ENCODE results near the gene REXO5. TPM values are rescaled to one million over a fixed set of nuclear protein-coding genes. Genes with fewer than 3 reads are reported as not detected.
A peak's percentile ranks its signal among the peaks of the same experiment; 100 is the strongest.
"Not testable (repeated sequence)": the region's sequence is repeated elsewhere in the genome, so short reads cannot be mapped to it uniquely, and the experiment has no call there.

The REXO5 gene
- total and polyA plus RNA-seq, 9 donors = 0.73 to 7.6 (median 3.5) TPM

- WGBS, 3 donors = 6 to 8% (median 7%) methylated on average over 10 of the region's 10 CpGs
- TF ChIP-seq EP300 (IDR thresholded peaks at IDR 0.05) (no peak), CTCF (IDR thresholded peaks at IDR 0.05) (no peak), POLR2A (IDR thresholded peaks at IDR 0.05) (no peak)
- no peaks in the 10 kb centered on the region for H3K36me3 ChIP-seq
- peak within 1 kb of the TSS in 1 of 2 donors; percentile 66 for H3K27ac ChIP-seq
- H3K4me1 ChIP-seq (ENCODE audit: insufficient read depth) = peaks cover 5% of the 10 kb centered on the region
- no peaks in the 10 kb centered on the region for H3K9me3 ChIP-seq
- peak within 1 kb of the TSS; percentile 12 for H3K4me3 ChIP-seq
- no peaks in the 10 kb centered on the region for H3K27me3 ChIP-seq
- DNase-seq = peak in 4 of 5 donors; percentile 37 to 66 (median 44)
- intact Hi-C loops (cut with DNase I) = no loop called here
Observed at GRCh38 chr16:20763461-20764232, 42.7 kb upstream of the REXO5 start, which contains the start of gene ACSM3. ACSM3 (plus strand) TSS chr16:20764014; CDS start chr16:20770035, 6,021 bp downstream.

- intact Hi-C loops (cut with DNase I); DNase-seq: not testable (repeated sequence)
- 68 to 92% (median 88%) methylated on average over 1 of the region's 1 CpG for WGBS, 3 donors
Observed at GRCh38 chr16:20764448-20764847, 41.9 kb upstream of the REXO5 start.

GRCh38 chr16:20765732-20766131, 40.6 kb upstream of the REXO5 start:
- Histone ChIP-seq H3K9me3 (no peaks in the 10 kb centered on the region), H3K27me3 (no peaks in the 10 kb centered on the region), H3K36me3 (no peaks in the 10 kb centered on the region), H3K4me3 (no peak overlapping the region), H3K27ac (no peak overlapping the region), H3K4me1 (ENCODE audit: insufficient read depth) (peaks cover 5% of the 10 kb centered on the region)
- intact Hi-C loops (cut with DNase I) = no loop called here
- DNase-seq = no peak
- 92 to 97% (median 94%) methylated on average over 2 of the region's 2 CpGs for WGBS, 3 donors
- no peak for TF ChIP-seq CTCF (IDR thresholded peaks at IDR 0.05)
- no peak for TF ChIP-seq POLR2A (IDR thresholded peaks at IDR 0.05)
- no peak for TF ChIP-seq EP300 (IDR thresholded peaks at IDR 0.05)

More at GRCh38 chr16:20764448-20764847, 41.9 kb upstream of the REXO5 start:
- H3K36me3 ChIP-seq; H3K4me1 ChIP-seq (ENCODE audit: insufficient read depth); H3K27me3 ChIP-seq; H3K9me3 ChIP-seq; H3K4me3 ChIP-seq: not testable (repeated sequence)
- H3K27ac ChIP-seq = peak overlapping the region in 1 of 2 donors; percentile 66

GRCh38 chr16:20766294-20766693, 40.0 kb upstream of the REXO5 start:
- no peaks in the 10 kb centered on the region for H3K9me3 ChIP-seq
- no peak for DNase-seq
- H3K4me3 ChIP-seq = no peak overlapping the region
- intact Hi-C loops (cut with DNase I) = no loop called here
- H3K27me3 ChIP-seq = no peaks in the 10 kb centered on the region
- 85 to 94% (median 90%) methylated on average over 5 of the region's 5 CpGs for WGBS, 3 donors
- peaks cover 5% of the 10 kb centered on the region for H3K4me1 ChIP-seq (ENCODE audit: insufficient read depth)
- no peak for TF ChIP-seq CTCF (IDR thresholded peaks at IDR 0.05)
- no peak for TF ChIP-seq POLR2A (IDR thresholded peaks at IDR 0.05)
- TF ChIP-seq EP300 (IDR thresholded peaks at IDR 0.05) = no peak
- H3K36me3 ChIP-seq = no peaks in the 10 kb centered on the region
- H3K27ac ChIP-seq = no peak overlapping the region

- Histone ChIP-seq H3K4me1 (ENCODE audit: insufficient read depth) (peaks cover 5% of the 10 kb centered on the region), H3K4me3 (no peak overlapping the region), H3K36me3 (no peaks in the 10 kb centered on the region), H3K27me3 (no peaks in the 10 kb centered on the region), H3K9me3 (no peaks in the 10 kb centered on the region), H3K27ac (no peak overlapping the region)
- intact Hi-C loops (cut with DNase I) = no loop called here
- TF ChIP-seq EP300 (IDR thresholded peaks at IDR 0.05) = no peak
- TF ChIP-seq POLR2A (IDR thresholded peaks at IDR 0.05) = no peak
- no peak for TF ChIP-seq CTCF (IDR thresholded peaks at IDR 0.05)
- DNase-seq = no peak
Observed at GRCh38 chr16:20767577-20767976, 38.8 kb upstream of the REXO5 start.

Data from ovary (tissue), 9 donors.